ENCODE data around the gene APBA3. TPM values are rescaled to one million over a fixed set of nuclear protein-coding genes. Genes with fewer than 3 reads are reported as not detected.
"Not testable (repeated sequence)": the region's sequence is repeated elsewhere in the genome, so short reads cannot be mapped to it uniquely, and the experiment has no call there.

The APBA3 gene
- total RNA-seq, 2 donors from 2014 or later, result 40.6 to 55.4 TPM

- Mint-ChIP-seq H3K4me1 (ENCODE audit: low read depth in 2 of 2) (peaks cover 7 to 12% of the 10 kb centered on the region in 2 donors), H3K4me3 (no peak overlapping the region), H3K36me3 (no peaks in the 10 kb centered on the region), H3K9me3 (no peaks in the 10 kb centered on the region), H3K27me3 (no peaks in the 10 kb centered on the region), H3K27ac (no peak overlapping the region)
- no peak for DNase-seq (ENCODE audit: low spot score)
- no peak for ATAC-seq
These were observed 9.8 kb upstream of the APBA3 start for GRCh38 chr19:3771000-3771905.

GRCh38 chr19:3770136-3770999 lies 8.9 kb upstream of the APBA3 start:
- Mint-ChIP-seq H3K36me3 (no peaks in the 10 kb centered on the region), H3K4me1 (ENCODE audit: low read depth in 2 of 2) (peaks cover 9 to 13% of the 10 kb centered on the region in 2 donors), H3K27me3 (no peaks in the 10 kb centered on the region), H3K9me3 (no peaks in the 10 kb centered on the region), H3K4me3 (no peak overlapping the region), H3K27ac (no peak overlapping the region)
- no peak for DNase-seq (ENCODE audit: low spot score)
- ATAC-seq, result no peak

GRCh38 chr19:3769494-3769893 lies 8.0 kb upstream of the APBA3 start:
- ATAC-seq (no peak), DNase-seq (ENCODE audit: low spot score) (no peak)
- H3K4me3 Mint-ChIP-seq, result no peak overlapping the region
- H3K27ac Mint-ChIP-seq, result no peak overlapping the region
- H3K27me3 Mint-ChIP-seq, result no peaks in the 10 kb centered on the region
- H3K9me3 Mint-ChIP-seq, result no peaks in the 10 kb centered on the region
- no peaks in the 10 kb centered on the region for H3K36me3 Mint-ChIP-seq
- peaks cover 9 to 13% of the 10 kb centered on the region in 2 donors for H3K4me1 Mint-ChIP-seq (ENCODE audit: low read depth in 2 of 2)

- Mint-ChIP-seq H3K4me1 (ENCODE audit: low read depth in 2 of 2) (peaks cover 9 to 13% of the 10 kb centered on the region in 2 donors), H3K9me3 (no peaks in the 10 kb centered on the region), H3K27me3 (no peaks in the 10 kb centered on the region), H3K36me3 (no peaks in the 10 kb centered on the region), H3K27ac (peak overlapping the region in 1 of 2 donors; percentile 62), H3K4me3 (no peak overlapping the region)
- ATAC-seq (peak in 1 of 2 donors; percentile 4), DNase-seq (ENCODE audit: low spot score) (no peak)
These were observed 7.2 kb upstream of the APBA3 start for GRCh38 chr19:3768748-3769099.

GRCh38 chr19:3768015-3768747 lies 6.7 kb upstream of the APBA3 start:
- ATAC-seq (no peak), DNase-seq (ENCODE audit: low spot score) (no peak)
- no peak overlapping the region for H3K4me3 Mint-ChIP-seq
- H3K4me1 Mint-ChIP-seq (ENCODE audit: low read depth in 2 of 2), result peaks cover 10 to 13% of the 10 kb centered on the region in 2 donors
- H3K9me3 Mint-ChIP-seq, result no peaks in the 10 kb centered on the region
- no peaks in the 10 kb centered on the region for H3K36me3 Mint-ChIP-seq
- H3K27me3 Mint-ChIP-seq, result no peaks in the 10 kb centered on the region
- no peak overlapping the region for H3K27ac Mint-ChIP-seq

- DNase-seq (ENCODE audit: low spot score) (no peak), ATAC-seq (no peak)
- H3K4me1 Mint-ChIP-seq (ENCODE audit: low read depth in 2 of 2), result peaks cover 18 to 20% of the 10 kb centered on the region in 2 donors
- peak overlapping the region; percentile 78 for H3K4me3 Mint-ChIP-seq
- H3K9me3 Mint-ChIP-seq, result no peaks in the 10 kb centered on the region
- no peaks in the 10 kb centered on the region for H3K27me3 Mint-ChIP-seq
- no peaks in the 10 kb centered on the region for H3K36me3 Mint-ChIP-seq
- peak overlapping the region; percentile 92 for H3K27ac Mint-ChIP-seq
These were observed 5.6 kb upstream of the APBA3 start for GRCh38 chr19:3767050-3767449.

- H3K9me3 Mint-ChIP-seq, result no peaks in the 10 kb centered on the region
- DNase-seq (ENCODE audit: low spot score) (no peak), ATAC-seq (no peak)
- no peaks in the 10 kb centered on the region for H3K36me3 Mint-ChIP-seq
- H3K4me1 Mint-ChIP-seq (ENCODE audit: low read depth in 2 of 2), result peaks cover 23 to 25% of the 10 kb centered on the region in 2 donors
- H3K27ac Mint-ChIP-seq, result peak overlapping the region; percentile 92
- peak overlapping the region; percentile 78 for H3K4me3 Mint-ChIP-seq
- H3K27me3 Mint-ChIP-seq, result no peaks in the 10 kb centered on the region
These were observed 5.0 kb upstream of the APBA3 start for GRCh38 chr19:3766520-3766919.

GRCh38 chr19:3765757-3766156 lies 4.3 kb upstream of the APBA3 start:
- not testable (repeated sequence) for H3K4me3 Mint-ChIP-seq; H3K27me3 Mint-ChIP-seq; H3K27ac Mint-ChIP-seq; DNase-seq (ENCODE audit: low spot score); H3K9me3 Mint-ChIP-seq; ATAC-seq; H3K36me3 Mint-ChIP-seq
- peaks cover 29 to 31% of the 10 kb centered on the region in 2 donors for H3K4me1 Mint-ChIP-seq (ENCODE audit: low read depth in 2 of 2)

GRCh38 chr19:3765121-3765520 lies 3.6 kb upstream of the APBA3 start:
- no peak for ATAC-seq
- Mint-ChIP-seq H3K36me3 (no peaks in the 10 kb centered on the region), H3K9me3 (no peaks in the 10 kb centered on the region), H3K4me3 (no peak overlapping the region), H3K27me3 (no peaks in the 10 kb centered on the region), H3K27ac (no peak overlapping the region), H3K4me1 (ENCODE audit: low read depth in 2 of 2) (peaks cover 29 to 31% of the 10 kb centered on the region in 2 donors)
- no peak for DNase-seq (ENCODE audit: low spot score)

GRCh38 chr19:3762501-3763459 lies 1.3 kb upstream of the APBA3 start, which contains the start of gene MRPL54:
Gene MRPL54 (plus strand): TSS chr19:3762682. CDS start chr19:3762701, 19 bp downstream.
- H3K4me1 Mint-ChIP-seq (ENCODE audit: low read depth in 2 of 2), result peaks cover 25 to 31% of the 10 kb centered on the region in 2 donors
- peak within 1 kb of the TSS; percentile 100 for H3K27ac Mint-ChIP-seq
- ATAC-seq, result peak; percentile 92
- H3K27me3 Mint-ChIP-seq, result no peaks in the 10 kb centered on the region
- H3K4me3 Mint-ChIP-seq, result peak within 1 kb of the TSS; percentile 94
- H3K9me3 Mint-ChIP-seq, result no peaks in the 10 kb centered on the region
- peak; percentile 100 for DNase-seq (ENCODE audit: low spot score)
- H3K36me3 Mint-ChIP-seq, result no peaks in the 10 kb centered on the region

GRCh38 chr19:3762130-3762473 lies 610 bp upstream of the APBA3 start:
- Mint-ChIP-seq H3K36me3 (no peaks in the 10 kb centered on the region), H3K27ac (peak overlapping the region; percentile 100), H3K4me1 (ENCODE audit: low read depth in 2 of 2) (peaks cover 25 to 31% of the 10 kb centered on the region in 2 donors), H3K9me3 (no peaks in the 10 kb centered on the region), H3K4me3 (peak overlapping the region; percentile 94), H3K27me3 (no peaks in the 10 kb centered on the region)
- no peak for DNase-seq (ENCODE audit: low spot score)
- no peak for ATAC-seq

- ATAC-seq (no peak), DNase-seq (ENCODE audit: low spot score) (no peak)
- Mint-ChIP-seq H3K27me3 (no peaks in the 10 kb centered on the region), H3K4me1 (ENCODE audit: low read depth in 2 of 2) (peaks cover 18 to 22% of the 10 kb centered on the region in 2 donors), H3K27ac (peak overlapping the region; percentile 100), H3K9me3 (no peaks in the 10 kb centered on the region), H3K36me3 (no peaks in the 10 kb centered on the region), H3K4me3 (peak overlapping the region; percentile 94)
These were observed 576 bp downstream of the APBA3 start for GRCh38 chr19:3760871-3761361.

Data from natural killer cell treated with Interleukin-12 subunit alpha and Interleukin-12 subunit beta and Interleukin-15 and Interleukin-18, amount 100 ng/mL, for 72 hours (primary cell).